HCT116 (cell line): ENCODE measurements around the gene RAP1A. TPM values are rescaled to one million over a fixed set of nuclear protein-coding genes. Genes with fewer than 3 reads are reported as not detected.

Source experiments
- ATAC-seq: fragments of 200-7000 bp; cut with Tn5 transposase; 2 replicates; pipeline ENCODE4 v1.9.1; 2020; ENCODE audit warnings: mild to moderate bottlenecking, moderate library complexity
- BruUV-seq: library from RNA; stranded (reverse); fragments of 400-500 nt; replicated peaks from 2 replicates; lab custom pipeline; 2021; lab: Mats Ljungman, UMichigan
- CTCF ChIA-PET: fragments of 300-600 bp; sonication (Branson Sonifier 250); formaldehyde crosslinking; loops from one replicate; lab custom pipeline; 2021; ENCODE audit warnings: antibody characterized with exemption; lab: Charles Lee
- POLR2A ChIA-PET: fragments of 300-600, 350-600 bp; sonication (Branson Sonifier 250); formaldehyde crosslinking; loops from one replicate; lab custom pipeline; 2021; ENCODE audit warnings: antibody characterized with exemption; lab: Charles Lee
- RAD21 ChIA-PET, 2 experiments: fragments of 300-600 bp; sonication (Branson Sonifier 250); formaldehyde crosslinking; loops; one replicate each; lab custom pipeline; 2023; ENCODE audit warnings: low total read pairs in 2 of 2; ENCODE audit not compliant: uncharacterized antibody in 2 of 2, unreplicated experiment in 2 of 2, low non-redundant PET in 1 of 2; lab: Charles Lee
- DNase-seq: peaks from one replicate; pipeline ENCODE4 v3.0.0-alpha.2; 2010; ENCODE audit warnings: low read depth, low spot score
- H2AFZ ChIP-seq: fragments of 200-600 bp; shearing (Covaris generic), sonication (generic); 2 replicates; pipeline ENCODE4 v1.6.1; 2017; ENCODE audit warnings: low read depth, mixed run types, mixed read lengths, antibody characterized with exemption, low read length; ENCODE audit not compliant: poor library complexity, severe bottlenecking
- H3K27ac ChIP-seq: 2 replicates; pipeline ENCODE4 v1.5.1; 2012; ENCODE audit warnings: low read depth, low read length
- H3K27me3 ChIP-seq: fragments of 200-600 bp; sonication (generic); 2 replicates; pipeline ENCODE4 v1.6.1; 2016; ENCODE audit warnings: mixed run types, low read length, mixed read lengths; ENCODE audit not compliant: insufficient read depth
- H3K36me3 ChIP-seq, 2 experiments: fragments of 200-500 bp in 1 of 2; fragments of 200-600 bp in 1 of 2; sonication (Bioruptor generic) in 1 of 2; sonication (generic) in 1 of 2; 2 replicates each; pipeline versions ENCODE4 v1.5.1 to v1.6.1; 2014 to 2016; ENCODE audit warnings: low read length in 2 of 2, inconsistent platforms in 1 of 2, mixed read lengths in 1 of 2, mixed run types in 1 of 2; ENCODE audit not compliant: insufficient read depth in 2 of 2, control insufficient read depth in 1 of 2
- H3K4me1 ChIP-seq, 2 experiments: fragments of 200-600 bp in 1 of 2; sonication (generic) in 1 of 2; 2 replicates each; pipeline versions ENCODE4 v1.5.1 to v1.6.1; 2012 to 2017; ENCODE audit warnings: low read length in 2 of 2, inconsistent platforms in 1 of 2, mild to moderate bottlenecking in 1 of 2, mixed read lengths in 1 of 2, mixed run types in 1 of 2, moderate library complexity in 1 of 2; ENCODE audit not compliant: insufficient read depth in 2 of 2, control insufficient read depth in 1 of 2
- H3K4me2 ChIP-seq: fragments of 200-600 bp; sonication (generic); 2 replicates; pipeline ENCODE4 v1.6.1; 2017; ENCODE audit warnings: mixed run types, low read length, mixed read lengths
- H3K4me3 ChIP-seq, 2 experiments: fragments of 200-600 bp in 1 of 2; sonication (generic) in 1 of 2; replicated peaks in 1 of 2; 2 replicates each; pipeline ENCODE4 v1.5.1; 2011 to 2016; ENCODE audit warnings: low read length in 2 of 2, control low read depth in 1 of 2, low read depth in 1 of 2, mild to moderate bottlenecking in 1 of 2, mixed read lengths in 1 of 2, mixed run types in 1 of 2
- H3K79me2 ChIP-seq: fragments of 200-600 bp; sonication (generic); 2 replicates; pipeline ENCODE4 v1.6.1; 2017; ENCODE audit warnings: mild to moderate bottlenecking, mixed run types, low read length, moderate library complexity, mixed read lengths; ENCODE audit not compliant: insufficient read depth
- H3K9ac ChIP-seq: fragments of 200-600 bp; sonication (generic); 2 replicates; pipeline ENCODE4 v1.6.1; 2016; ENCODE audit warnings: low read length, mixed read lengths
- H3K9me2 ChIP-seq: fragments of 200-600 bp; sonication (generic), shearing (Covaris generic); 2 replicates; pipeline ENCODE4 v1.6.1; 2017; ENCODE audit warnings: mixed run types, mild to moderate bottlenecking, moderate library complexity; ENCODE audit not compliant: insufficient read depth
- H3K9me3 ChIP-seq, 2 experiments: fragments of 200-500 bp in 1 of 2; fragments of 200-600 bp in 1 of 2; sonication (Bioruptor generic) in 1 of 2; sonication (generic) in 1 of 2; 2 replicates each; pipeline ENCODE4 v1.6.1; 2014 to 2017; ENCODE audit warnings: low read length in 2 of 2, mixed read lengths in 2 of 2, inconsistent platforms in 1 of 2, low read depth in 1 of 2, mild to moderate bottlenecking in 1 of 2, mixed run types in 1 of 2, moderate library complexity in 1 of 2; ENCODE audit not compliant: control insufficient read depth in 1 of 2, insufficient read depth in 1 of 2
- H4K20me1 ChIP-seq: fragments of 200-600 bp; sonication (generic), shearing (Covaris generic); 2 replicates; pipeline ENCODE4 v1.6.1; 2017; ENCODE audit warnings: mixed run types, mild to moderate bottlenecking, moderate library complexity; ENCODE audit not compliant: insufficient read depth
- ATF3 ChIP-seq: IDR thresholded peaks from 2 replicates; pipeline ENCODE4 v1.6.1; 2012
- CBX3 ChIP-seq: IDR thresholded peaks from 2 replicates; pipeline ENCODE4 v1.6.1; 2012; ENCODE audit warnings: low read depth
- CTCF ChIP-seq, 3 experiments: fragments of 200-600 bp in 1 of 3; sonication (generic) in 1 of 3; IDR thresholded peaks in 2 of 3; conservative IDR thresholded peaks in 1 of 3; 2 replicates each; pipeline ENCODE4 v1.5.1; 2012 to 2017; ENCODE audit warnings: low read depth in 2 of 3, low read length in 2 of 3, antibody characterized with exemption in 1 of 3, borderline replicate concordance in 1 of 3, control low read depth in 1 of 3, mild to moderate bottlenecking in 1 of 3, mixed read lengths in 1 of 3, mixed run types in 1 of 3, moderate library complexity in 1 of 3; ENCODE audit not compliant: insufficient read depth in 1 of 3
- ELF1 ChIP-seq: IDR thresholded peaks from 2 replicates; pipeline ENCODE4 v1.6.1; 2012; ENCODE audit warnings: low read depth, borderline replicate concordance
- JUND ChIP-seq: IDR thresholded peaks from 2 replicates; pipeline ENCODE4 v1.6.1; 2012
- POLR2A ChIP-seq: IDR thresholded peaks from 2 replicates; pipeline ENCODE4 v1.7.0; 2011; ENCODE audit warnings: borderline replicate concordance; ENCODE audit not compliant: insufficient read depth, insufficient read length; ENCODE audit errors: extremely low read depth
- RAD21 ChIP-seq: IDR thresholded peaks from 2 replicates; pipeline ENCODE4 v1.6.1; 2012; ENCODE audit warnings: low read depth, mild to moderate bottlenecking
- REST ChIP-seq: IDR thresholded peaks from 2 replicates; pipeline ENCODE4 v1.6.1; 2012; ENCODE audit warnings: low read depth
- SIN3A ChIP-seq: IDR thresholded peaks from 2 replicates; pipeline ENCODE4 v1.6.1; 2012; ENCODE audit warnings: low read depth
- SP1 ChIP-seq: IDR thresholded peaks from 2 replicates; pipeline ENCODE4 v1.6.1; 2012; ENCODE audit warnings: low read depth
- SRF ChIP-seq: IDR thresholded peaks from 2 replicates; pipeline ENCODE4 v1.6.1; 2012; ENCODE audit warnings: low read depth
- YY1 ChIP-seq: IDR thresholded peaks from 2 replicates; pipeline ENCODE4 v1.6.1; 2011; ENCODE audit warnings: low read length, low read depth, moderate library complexity, mild to moderate bottlenecking; ENCODE audit not compliant: insufficient replicate concordance; ENCODE audit errors: extremely low read depth
- ZNF274 ChIP-seq: fragments of 200-500 bp; sonication (Bioruptor generic); IDR thresholded peaks from 2 replicates; pipeline ENCODE4 v1.6.1; 2014; ENCODE audit warnings: mild to moderate bottlenecking, low read depth, low read length, inconsistent platforms
- intact Hi-C: fragments of 100-400 bp; cut with micrococcal nuclease; formaldehyde crosslinking; loops from 2 replicates; pipeline ENCODE4 v1.10.0; 2022
- total RNA-seq: library from RNA; stranded (reverse); gene quantifications from one replicate; pipeline ENCODE4 v1.2.1, GENCODE V29; 2021; ENCODE audit not compliant: unreplicated experiment

Gene RAP1A
- total RNA-seq, 1 experiment from 2014 or later: 46.2 TPM

- Histone ChIP-seq H3K4me2 (no peak overlapping the region), H3K27ac (no peak overlapping the region), H3K79me2 (no peaks in the 10 kb centered on the region), H3K9me3 (no peaks in the 10 kb centered on the region), H3K36me3 (peaks cover 10 to 14% of the 10 kb centered on the region in 2 experiments; a peak in 2 of 4 replicates), H3K4me1 (peaks cover 9 to 12% of the 10 kb centered on the region in 2 experiments), H4K20me1 (no peaks in the 10 kb centered on the region), H3K9ac (no peak overlapping the region), H2AFZ (no peak overlapping the region), H3K4me3 (no peak overlapping the region), H3K27me3 (no peaks in the 10 kb centered on the region), H3K9me2 (no peaks in the 10 kb centered on the region)
- no peak for ATAC-seq
- ChIA-PET POLR2A (interaction anchor here (0.9 kb wide), 1 partner anchor 12 kb away, joined by 4 read pairs; no protein-coding TSS in a partner anchor), CTCF (interaction anchor here (0.6 to 1.3 kb wide), 2 partner anchors 12 to 1897 kb away, joined by 3 to 6 read pairs; no protein-coding TSS in a partner anchor), RAD21 (interaction anchor here (0.6 to 0.9 kb wide), 2 partner anchors 12 to 221 kb away, joined by 3 to 4 read pairs; no protein-coding TSS in a partner anchor)
- no peak for DNase-seq
- BruUV-seq: no TSS peak
- TF ChIP-seq JUND: no peak
- TF ChIP-seq ATF3: no peak
- no peak for TF ChIP-seq YY1
- no peak for TF ChIP-seq POLR2A
- no peak for TF ChIP-seq SIN3A
- TF ChIP-seq SP1: no peak
- TF ChIP-seq SRF: no peak
- TF ChIP-seq ZNF274: no peak
- no peak for TF ChIP-seq ELF1
- TF ChIP-seq REST: no peak
- no peak for TF ChIP-seq CBX3
- no peak for TF ChIP-seq RAD21
- TF ChIP-seq CTCF (IDR thresholded peaks at IDR 0.05 in 2 of 3, conservative IDR thresholded peaks at IDR 0.05 in 1 of 3; ENCODE audit: borderline replicate concordance in 1 of 3, insufficient read depth in 1 of 3, low read depth in 2 of 3, low read length in 2 of 3): no peak
- intact Hi-C loops: no loop called here
These were observed 83.0 kb downstream of the RAP1A start for GRCh38 chr1:111702504-111703050.
